Thymus (tissue), 11 donors: Measurements from ENCODE around the gene PAQR5. TPM values are rescaled to one million over a fixed set of nuclear protein-coding genes. Genes with fewer than 3 reads are reported as not detected.

Experiments
- DNase-seq, 9 donors: peaks; one replicate each; pipeline ENCODE4 v3.0.0-alpha.2; 2013; ENCODE audit warnings: low spot score in 9 of 9, low read depth in 6 of 9, missing footprints in 1 of 9
- H3K27ac ChIP-seq, 2 donors: one replicate each; pipeline ENCODE4 v1.5.1; 2013; ENCODE audit warnings: control low read depth in 1 of 2, low read depth in 1 of 2, low read length in 1 of 2, mild to moderate bottlenecking in 1 of 2, moderate library complexity in 1 of 2
- H3K27me3 ChIP-seq, 2 donors: one replicate each; pipeline ENCODE4 v1.5.1; 2013; ENCODE audit warnings: low read length in 1 of 2; ENCODE audit not compliant: control insufficient read depth in 2 of 2, insufficient read depth in 1 of 2
- H3K36me3 ChIP-seq, 2 donors: one replicate each; pipeline ENCODE4 v1.5.1; 2013; ENCODE audit warnings: low read length in 1 of 2, mild to moderate bottlenecking in 1 of 2, moderate library complexity in 1 of 2; ENCODE audit not compliant: control insufficient read depth in 2 of 2, insufficient read depth in 2 of 2
- H3K4me1 ChIP-seq, 2 donors: one replicate each; pipeline ENCODE4 v1.5.1; 2013; ENCODE audit warnings: low read length in 2 of 2; ENCODE audit not compliant: control insufficient read depth in 2 of 2, insufficient read depth in 2 of 2
- H3K4me3 ChIP-seq, 2 donors: one replicate each; pipeline ENCODE4 v1.5.1; 2013; ENCODE audit warnings: low read length in 2 of 2, control low read depth in 1 of 2, mild to moderate bottlenecking in 1 of 2
- H3K9me3 ChIP-seq, 2 donors: one replicate each; pipeline ENCODE4 v1.5.1; 2013; ENCODE audit warnings: low read length in 1 of 2, mild to moderate bottlenecking in 1 of 2; ENCODE audit not compliant: control insufficient read depth in 2 of 2, insufficient read depth in 1 of 2
- WGBS: extraction: QIAGEN DNeasy Blood & Tissue Kit; methylation state at CpG from one replicate; pipeline ENCODE4 v1.1.7; 2013; 5-methylcytosine and 5-hydroxymethylcytosine counted together
- polyA plus RNA-seq: library from polyadenylated mRNA; stranded (reverse); fragments of 200-250 nt; gene quantifications from one replicate; pipeline ENCODE4 v1.2.3, GENCODE V29; 2013
- total RNA-seq: library from RNA; stranded (reverse); fragments of 120-200 nt; gene quantifications from one replicate; pipeline ENCODE4 v1.2.4, GENCODE V29; 2013
- donor health status: healthy.

Gene PAQR5
- total and polyA plus RNA-seq, 2 donors = 0.14 to 0.25 TPM

DNA sequence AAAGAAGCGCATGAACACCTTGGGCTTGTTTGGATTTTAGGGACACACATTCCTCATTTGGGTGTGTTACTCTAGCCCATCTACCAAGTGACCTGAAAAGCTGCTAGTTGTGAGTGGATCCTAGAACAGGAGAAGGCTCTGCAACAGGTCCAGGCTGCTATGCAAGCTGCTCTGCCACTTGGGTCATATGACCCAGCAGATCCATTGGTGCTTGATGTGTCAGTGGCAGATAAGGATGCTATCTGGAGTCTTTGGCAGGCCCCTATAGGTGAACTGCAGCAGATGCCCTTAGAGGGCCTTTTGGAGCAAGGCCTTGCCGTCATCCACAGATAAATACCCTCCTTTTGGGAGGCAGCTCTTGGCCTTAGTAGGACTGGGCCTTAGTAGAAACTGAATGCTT lies 53.2 kb downstream of the PAQR5 start:
- Histone ChIP-seq H3K27ac (no peak overlapping the region), H3K4me1 (no peaks in the 10 kb centered on the region), H3K27me3 (no peaks in the 10 kb centered on the region), H3K36me3 (no peaks in the 10 kb centered on the region), H3K4me3 (no peak overlapping the region), H3K9me3 (no peaks in the 10 kb centered on the region)
- no peak for DNase-seq
- WGBS = 96% methylated on average over 2 of the region's 2 CpGs

DNA sequence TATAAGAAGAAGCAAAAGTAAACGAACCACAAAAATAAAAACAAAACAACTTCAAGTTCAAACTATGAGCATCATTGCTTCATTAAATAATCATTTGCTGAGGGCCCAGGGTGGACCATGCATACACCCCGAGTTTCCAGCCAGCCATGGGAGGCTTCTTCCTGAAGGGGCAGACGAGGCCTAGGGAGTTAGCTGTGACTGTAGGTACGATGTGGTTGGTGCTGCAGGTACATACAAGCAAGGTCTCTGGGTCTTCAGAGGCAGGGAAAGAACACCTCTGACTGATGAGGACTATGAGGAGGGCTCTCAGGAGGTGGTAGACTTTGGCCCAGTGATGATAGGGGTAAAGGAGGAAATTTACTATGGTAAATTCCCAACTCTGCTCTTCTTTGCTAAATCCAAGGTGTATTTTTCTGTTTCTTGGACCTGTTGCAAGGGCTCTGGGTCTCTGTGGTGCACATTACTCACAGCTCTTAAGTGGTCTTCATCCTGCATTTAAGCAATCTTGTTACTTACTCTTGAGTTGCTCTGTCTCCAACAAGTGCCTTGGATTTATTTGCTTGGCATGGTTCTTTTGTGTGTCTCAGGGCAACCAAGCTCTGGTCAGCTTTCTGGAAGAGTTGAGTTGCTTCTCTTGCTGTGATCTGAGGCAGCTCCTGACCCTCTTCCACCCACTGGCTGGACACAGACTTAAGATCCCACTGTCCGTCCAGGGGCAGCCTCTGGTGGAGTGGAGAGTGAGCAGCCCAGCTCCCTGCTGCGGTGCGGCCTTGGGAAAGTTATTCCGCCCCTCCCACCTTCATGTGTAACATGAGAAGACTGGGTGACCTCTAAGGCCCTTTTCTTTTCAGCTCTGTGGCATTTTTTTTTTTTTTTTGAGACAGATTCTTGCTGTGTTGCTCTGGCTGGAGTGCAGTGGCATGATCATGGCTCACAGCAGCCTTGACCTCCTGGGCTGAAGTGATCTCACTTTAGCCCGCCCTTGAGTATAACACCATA lies 59.4 kb downstream of the PAQR5 start:
- no peaks in the 10 kb centered on the region for H3K27me3 ChIP-seq
- no peaks in the 10 kb centered on the region for H3K4me1 ChIP-seq
- H3K36me3 ChIP-seq = no peaks in the 10 kb centered on the region
- no peak for DNase-seq
- WGBS = 85% methylated on average over 9 of the region's 9 CpGs
- no peak overlapping the region for H3K27ac ChIP-seq
- no peak overlapping the region for H3K4me3 ChIP-seq
- H3K9me3 ChIP-seq = no peaks in the 10 kb centered on the region

DNA sequence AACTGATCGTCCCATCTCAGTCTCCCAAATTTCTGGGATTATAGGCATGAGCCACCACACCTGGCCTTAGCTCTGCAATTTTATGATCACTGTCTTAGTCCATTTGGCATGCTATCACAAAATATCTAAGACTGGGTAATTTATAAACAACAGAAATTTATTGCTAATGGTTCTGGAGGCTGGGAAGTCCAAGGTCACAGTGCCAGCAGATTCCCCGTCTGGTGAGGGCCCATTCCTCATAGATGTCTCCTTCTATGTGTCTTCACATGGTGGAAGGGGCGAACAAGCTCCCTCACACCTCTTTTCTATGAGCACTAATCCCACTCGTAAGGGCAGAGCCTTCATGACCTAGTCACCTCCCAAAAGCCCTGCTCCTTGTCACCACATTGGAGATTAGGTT lies 60.1 kb downstream of the PAQR5 start:
- Histone ChIP-seq H3K27ac (no peak overlapping the region), H3K27me3 (no peaks in the 10 kb centered on the region), H3K4me3 (no peak overlapping the region), H3K4me1 (no peaks in the 10 kb centered on the region), H3K9me3 (no peaks in the 10 kb centered on the region), H3K36me3 (no peaks in the 10 kb centered on the region)
- no peak for DNase-seq
- WGBS = 95% methylated on average over 4 of the region's 4 CpGs

DNA sequence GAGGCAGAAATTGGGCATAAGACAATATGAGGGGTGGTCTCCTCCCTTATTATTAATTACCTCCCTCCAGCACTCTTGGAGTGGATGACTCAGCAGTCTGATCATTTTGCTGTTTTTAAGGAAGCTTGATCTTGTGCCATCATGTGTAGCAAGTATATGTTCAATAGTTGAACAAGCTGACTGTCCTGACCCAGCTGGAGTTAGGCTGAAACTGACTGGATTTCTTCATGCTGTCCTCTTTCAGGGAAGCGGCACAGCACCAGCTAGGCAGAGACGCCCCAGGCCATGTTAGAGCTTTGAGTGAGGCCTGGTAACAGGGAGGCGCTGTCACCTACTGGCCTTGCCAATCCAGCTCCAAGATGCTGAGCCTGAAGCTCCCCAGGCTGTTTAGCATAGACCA lies 61.0 kb downstream of the PAQR5 start:
- Histone ChIP-seq H3K27me3 (no peaks in the 10 kb centered on the region), H3K4me3 (no peak overlapping the region), H3K4me1 (no peaks in the 10 kb centered on the region), H3K27ac (no peak overlapping the region), H3K9me3 (no peaks in the 10 kb centered on the region), H3K36me3 (no peaks in the 10 kb centered on the region)
- no peak for DNase-seq
- 98% methylated on average over 3 of the region's 3 CpGs for WGBS

DNA sequence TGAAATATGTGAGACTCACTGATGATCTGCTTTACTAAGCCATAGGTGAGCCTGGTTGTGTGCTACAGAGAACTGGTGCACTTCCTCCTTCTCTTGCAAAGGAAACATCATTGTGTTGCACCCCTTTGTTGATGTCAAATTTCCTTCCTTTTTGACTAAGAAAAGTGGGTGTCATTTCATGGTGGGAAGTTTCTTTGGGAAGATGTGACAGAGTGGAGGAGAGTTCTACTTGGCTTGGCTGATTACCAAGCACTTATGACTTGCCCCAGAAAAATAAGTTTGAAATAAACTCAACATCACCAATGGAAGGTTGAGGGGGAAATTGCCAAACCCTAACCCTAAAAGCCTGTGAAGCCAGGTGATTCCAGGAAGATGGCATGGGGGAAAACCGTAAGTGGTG lies 61.9 kb downstream of the PAQR5 start:
- no peak overlapping the region for H3K4me3 ChIP-seq

DNA sequence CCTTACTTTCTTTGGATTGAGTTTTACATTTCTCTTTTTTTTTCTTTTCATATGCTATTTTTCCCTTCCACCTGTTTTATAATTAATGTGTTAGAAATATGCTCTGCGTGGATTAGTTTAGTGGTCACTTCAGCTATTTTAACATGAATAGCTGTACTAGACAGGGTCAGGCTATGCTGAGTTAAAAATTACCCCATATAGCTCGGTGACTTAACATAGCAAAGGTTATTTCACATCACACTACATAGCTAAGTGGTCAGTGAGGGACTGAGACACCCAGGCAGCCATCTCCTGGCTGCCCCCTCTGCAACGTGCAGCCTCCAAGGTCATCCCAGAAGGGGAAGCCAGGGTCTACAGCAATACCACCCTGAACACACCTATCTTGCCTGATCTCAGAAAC lies 68.5 kb downstream of the PAQR5 start:
- no peaks in the 10 kb centered on the region for H3K27me3 ChIP-seq
- H3K4me3 ChIP-seq = no peak overlapping the region
- H3K9me3 ChIP-seq = no peaks in the 10 kb centered on the region
- H3K36me3 ChIP-seq = no peaks in the 10 kb centered on the region
- DNase-seq = no peak
- 94% methylated on average over 3 of the region's 3 CpGs for WGBS
- H3K27ac ChIP-seq = no peak overlapping the region
- H3K4me1 ChIP-seq = no peaks in the 10 kb centered on the region

More for the DNA sequence above, 61.9 kb downstream of the PAQR5 start:
- no peaks in the 10 kb centered on the region for H3K9me3 ChIP-seq
- H3K27me3 ChIP-seq = no peaks in the 10 kb centered on the region
- H3K27ac ChIP-seq = no peak overlapping the region
- no peaks in the 10 kb centered on the region for H3K36me3 ChIP-seq
- no peak for DNase-seq
- no peaks in the 10 kb centered on the region for H3K4me1 ChIP-seq
- WGBS = 0% methylated on average over 1 of the region's 1 CpG

DNA sequence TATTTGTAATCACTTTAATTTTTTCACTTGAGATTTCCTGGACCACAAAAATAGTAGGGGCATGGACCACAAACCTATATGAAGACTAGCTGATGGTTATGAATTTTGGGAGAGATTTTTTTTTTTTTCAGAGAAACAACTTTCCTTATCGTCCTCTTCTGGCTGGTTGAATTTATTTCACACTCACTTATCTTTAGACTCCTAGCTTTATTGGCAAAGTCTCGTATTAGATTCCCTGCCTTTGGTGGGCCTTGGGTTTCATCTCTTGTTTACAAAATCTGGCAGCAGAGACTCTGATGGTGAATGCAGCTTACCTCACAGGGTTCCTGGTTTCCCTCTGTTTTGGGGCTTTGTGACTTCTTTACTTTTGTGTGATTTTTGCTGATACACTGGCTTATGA lies 70.9 kb downstream of the PAQR5 start:
- Histone ChIP-seq H3K27ac (no peak overlapping the region), H3K9me3 (no peaks in the 10 kb centered on the region), H3K36me3 (no peaks in the 10 kb centered on the region), H3K4me1 (no peaks in the 10 kb centered on the region), H3K27me3 (no peaks in the 10 kb centered on the region), H3K4me3 (no peak overlapping the region)
- no peak for DNase-seq
- WGBS = 92% methylated on average over 2 of the region's 2 CpGs

DNA sequence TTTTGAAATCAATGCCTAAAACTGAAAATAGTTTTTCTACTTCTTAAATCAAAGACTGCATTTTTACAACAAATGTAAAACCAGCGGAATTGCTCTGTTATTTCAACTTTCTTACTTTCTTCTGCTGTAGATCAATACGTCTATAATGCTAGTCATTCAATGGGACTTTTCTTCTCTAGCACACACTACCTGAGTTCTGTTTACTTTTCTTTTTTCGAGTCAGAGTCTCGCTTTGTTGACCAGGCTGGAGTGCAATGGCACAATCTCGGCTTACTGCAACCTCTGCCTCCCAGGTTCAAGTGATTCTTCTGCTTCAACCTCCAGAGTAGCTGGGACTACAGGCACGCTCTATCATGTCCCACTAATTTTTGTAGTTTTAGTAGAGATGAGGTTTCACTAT lies 74.7 kb downstream of the PAQR5 start:
- Histone ChIP-seq H3K27ac (no peak overlapping the region), H3K9me3 (no peaks in the 10 kb centered on the region), H3K4me3 (no peak overlapping the region), H3K4me1 (no peaks in the 10 kb centered on the region), H3K36me3 (no peaks in the 10 kb centered on the region), H3K27me3 (no peaks in the 10 kb centered on the region)
- no peak for DNase-seq
- WGBS = 96% methylated on average over 6 of the region's 6 CpGs

DNA sequence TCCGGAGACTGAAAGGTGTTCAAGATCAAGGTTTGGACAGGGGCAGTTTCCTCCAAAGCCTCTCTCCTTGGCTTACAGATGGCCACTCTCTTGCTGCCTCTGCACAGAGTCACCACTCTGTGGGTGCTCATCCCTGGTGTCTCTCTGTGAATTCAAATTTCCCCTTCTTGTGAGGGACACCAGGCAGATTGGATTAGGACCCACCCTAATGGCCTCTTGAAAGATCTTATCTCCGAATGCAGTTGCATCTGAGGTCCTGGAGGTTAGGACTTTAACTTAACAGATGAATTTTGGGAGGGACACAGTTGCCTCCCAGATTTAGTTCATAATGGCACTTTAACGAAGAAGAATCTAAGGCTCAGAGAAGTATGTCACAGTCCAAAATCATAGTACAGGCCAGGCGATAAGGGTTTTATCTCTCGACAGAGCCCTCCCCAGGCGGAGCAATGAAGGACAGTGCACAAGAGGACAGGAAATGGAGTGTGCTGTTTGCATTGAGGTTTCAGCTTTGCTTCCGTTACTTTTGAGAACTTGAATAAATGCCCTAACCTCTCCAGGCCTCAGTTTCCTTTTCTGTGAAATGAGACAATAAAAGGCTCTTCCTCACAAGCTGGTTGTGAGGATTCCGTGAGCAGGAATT lies 76.6 kb downstream of the PAQR5 start:
- no peak overlapping the region for H3K27ac ChIP-seq
- H3K36me3 ChIP-seq = no peaks in the 10 kb centered on the region
- H3K4me1 ChIP-seq = no peaks in the 10 kb centered on the region
- H3K4me3 ChIP-seq = no peak overlapping the region
- WGBS = 93% methylated on average over 8 of the region's 8 CpGs
- no peaks in the 10 kb centered on the region for H3K27me3 ChIP-seq
- DNase-seq = no peak
- H3K9me3 ChIP-seq = no peaks in the 10 kb centered on the region
